HG03439 (cell line): ENCODE measurements around the gene TBR1.
A peak's percentile ranks its signal among the peaks of the same experiment; 100 is the strongest.

ENCODE experiments used
- ATAC-seq: cut with Tn5 transposase; IDR thresholded peaks from one replicate; pipeline ENCODE4 v1.9.1; 2021; ENCODE audit warnings: mild to moderate bottlenecking, moderate library complexity; ENCODE audit not compliant: unreplicated experiment

Gene TBR1

DNA sequence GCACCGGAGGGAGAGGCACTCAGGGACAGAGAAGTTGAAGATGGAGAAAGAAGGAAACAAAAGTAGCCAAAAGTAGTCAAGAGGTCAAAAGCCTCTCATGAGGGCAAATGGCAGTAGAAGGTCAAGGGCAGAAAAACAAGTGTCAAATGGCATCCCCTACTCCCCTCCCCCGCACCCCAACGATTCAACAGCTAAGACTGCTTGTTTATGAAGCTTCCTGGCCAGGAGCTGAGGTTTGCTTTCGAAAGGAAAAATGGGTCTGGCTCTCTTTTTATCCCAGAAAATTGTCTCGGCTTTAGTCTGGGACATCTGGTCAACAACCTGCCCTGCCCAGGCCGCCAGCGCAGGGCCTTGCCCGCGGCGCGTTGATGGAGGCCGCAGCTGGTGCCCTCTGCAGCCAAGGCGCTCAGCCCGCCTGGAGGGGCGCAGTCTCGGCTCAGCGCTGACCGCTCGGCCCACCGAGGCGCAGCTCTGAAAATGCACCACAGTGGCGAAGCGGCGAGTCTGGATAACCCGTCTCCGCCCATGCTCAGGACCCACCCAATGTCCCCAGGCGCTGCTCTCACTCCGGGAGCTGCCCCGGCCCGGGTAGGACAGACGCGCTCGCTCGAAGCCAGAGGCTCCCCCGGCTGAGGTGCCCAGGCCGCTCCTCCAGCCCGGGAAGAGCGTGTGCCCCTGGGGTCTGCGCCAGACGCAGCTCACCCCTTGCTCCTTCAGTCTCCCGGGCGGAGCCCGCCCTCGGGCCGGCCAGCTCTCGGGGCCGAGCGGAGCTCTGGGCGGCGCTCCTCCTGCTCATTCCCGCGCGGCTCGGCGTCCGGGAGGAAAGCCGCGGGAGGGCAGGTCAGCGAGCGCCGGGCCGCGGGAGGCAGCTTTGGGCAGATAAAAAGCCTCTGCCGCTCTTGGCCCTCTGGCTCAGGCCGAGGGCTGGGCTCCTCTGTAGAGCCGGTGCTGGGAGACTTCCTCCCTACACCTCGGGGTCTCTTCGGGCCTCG, 1.8 kb upstream of the TBR1 start:
- peak; percentile 39 for ATAC-seq

DNA sequence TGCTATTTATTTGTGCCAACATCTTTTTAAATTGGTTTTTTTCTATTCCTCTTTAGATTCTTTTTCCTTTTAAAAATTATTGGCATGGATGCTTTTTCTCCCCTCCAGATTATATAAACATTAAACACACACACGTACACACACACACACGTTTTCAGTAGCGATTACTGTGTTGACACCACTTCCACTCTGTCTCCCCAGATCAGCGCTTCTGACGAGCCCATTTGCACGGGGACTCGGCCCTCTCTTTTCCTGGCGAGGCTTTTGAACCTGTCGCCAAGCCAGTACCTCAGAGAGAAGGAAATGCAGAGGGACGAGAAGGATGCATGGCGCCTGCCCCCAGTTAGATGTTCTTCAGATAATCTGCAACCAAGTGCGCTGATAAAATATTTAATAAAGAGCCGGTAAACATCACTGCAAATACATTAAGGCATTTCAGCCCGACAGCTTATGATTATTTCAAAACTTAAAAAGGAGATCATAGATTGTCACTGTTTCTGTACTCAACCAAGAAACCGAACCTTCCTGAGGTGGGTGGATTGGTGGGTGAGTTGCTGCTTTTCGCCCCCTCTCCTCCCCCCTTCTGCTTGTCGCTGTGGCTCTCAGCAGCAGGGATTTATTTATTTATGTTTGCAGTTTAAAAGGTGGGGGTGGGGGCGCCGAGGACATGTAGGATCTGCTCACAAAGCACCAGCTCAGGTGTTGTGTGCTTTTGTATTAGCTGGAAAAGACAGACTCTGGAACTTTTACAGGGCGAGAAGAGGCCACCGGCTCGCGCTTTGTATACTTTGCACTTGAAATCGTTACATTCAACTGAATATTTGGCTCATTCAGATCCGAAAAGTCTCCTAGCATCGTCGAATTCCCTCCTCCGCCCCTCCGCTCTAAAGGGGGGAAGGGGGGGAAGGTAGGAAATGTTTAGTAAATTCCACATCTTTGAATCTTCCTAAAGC, 787 bp upstream of the TBR1 start:
- peak; percentile 27 for ATAC-seq

DNA sequence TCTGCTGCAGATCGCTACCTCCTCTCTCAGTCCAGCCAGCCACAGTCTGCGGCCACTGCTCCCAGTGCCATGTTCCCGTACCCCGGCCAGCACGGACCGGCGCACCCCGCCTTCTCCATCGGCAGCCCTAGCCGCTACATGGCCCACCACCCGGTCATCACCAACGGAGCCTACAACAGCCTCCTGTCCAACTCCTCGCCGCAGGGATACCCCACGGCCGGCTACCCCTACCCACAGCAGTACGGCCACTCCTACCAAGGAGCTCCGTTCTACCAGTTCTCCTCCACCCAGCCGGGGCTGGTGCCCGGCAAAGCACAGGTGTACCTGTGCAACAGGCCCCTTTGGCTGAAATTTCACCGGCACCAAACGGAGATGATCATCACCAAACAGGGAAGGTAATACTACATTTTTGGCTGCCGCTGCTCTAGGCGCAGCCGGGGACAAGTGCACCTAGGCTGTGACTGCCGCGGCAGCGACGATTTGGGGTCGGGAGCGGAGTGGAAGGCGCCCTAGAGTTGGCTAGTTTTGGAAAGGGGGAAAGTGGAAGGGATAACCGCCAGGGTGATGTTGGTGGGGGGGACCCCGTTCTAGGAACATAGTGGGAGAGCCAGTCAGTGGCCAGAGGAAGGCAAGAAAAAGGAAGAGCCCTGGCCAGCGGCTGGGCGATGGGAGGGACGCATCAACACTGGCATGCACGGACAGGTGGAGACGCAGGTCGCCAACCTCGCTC, 776 bp downstream of the TBR1 start:
- no peak for ATAC-seq

DNA sequence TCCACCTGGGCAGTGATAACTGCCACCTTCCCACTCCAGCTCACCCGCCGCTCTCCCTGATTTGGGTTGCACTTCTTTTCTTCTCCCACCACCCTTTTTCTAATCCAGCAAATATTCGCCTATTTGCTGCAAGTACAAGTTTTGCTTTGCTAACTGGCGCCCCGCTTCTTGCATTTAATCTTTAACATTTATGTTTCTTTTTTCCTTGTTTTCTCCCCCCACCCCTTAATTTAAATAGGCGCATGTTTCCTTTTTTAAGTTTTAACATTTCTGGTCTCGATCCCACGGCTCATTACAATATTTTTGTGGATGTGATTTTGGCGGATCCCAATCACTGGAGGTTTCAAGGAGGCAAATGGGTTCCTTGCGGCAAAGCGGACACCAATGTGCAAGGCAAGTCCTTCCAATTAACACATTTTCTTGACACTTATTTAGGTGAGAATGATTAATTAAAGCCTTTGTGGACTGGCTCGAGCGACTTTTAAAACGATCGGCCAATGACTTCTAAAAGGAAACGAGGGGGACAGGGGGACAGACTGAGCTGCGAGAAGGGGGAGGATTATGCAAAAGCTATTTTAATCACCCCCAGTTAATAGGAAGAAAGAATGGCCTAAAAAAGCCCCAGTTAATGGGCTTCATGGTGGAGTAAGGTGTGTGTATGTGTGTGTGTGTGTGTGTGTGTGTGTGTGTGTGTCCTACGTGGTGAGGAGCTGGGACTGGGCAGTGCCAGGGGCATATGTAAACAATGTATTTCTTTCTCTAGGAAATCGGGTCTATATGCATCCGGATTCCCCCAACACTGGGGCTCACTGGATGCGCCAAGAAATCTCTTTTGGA, 1.6 kb downstream of the TBR1 start:
- no peak for ATAC-seq

DNA sequence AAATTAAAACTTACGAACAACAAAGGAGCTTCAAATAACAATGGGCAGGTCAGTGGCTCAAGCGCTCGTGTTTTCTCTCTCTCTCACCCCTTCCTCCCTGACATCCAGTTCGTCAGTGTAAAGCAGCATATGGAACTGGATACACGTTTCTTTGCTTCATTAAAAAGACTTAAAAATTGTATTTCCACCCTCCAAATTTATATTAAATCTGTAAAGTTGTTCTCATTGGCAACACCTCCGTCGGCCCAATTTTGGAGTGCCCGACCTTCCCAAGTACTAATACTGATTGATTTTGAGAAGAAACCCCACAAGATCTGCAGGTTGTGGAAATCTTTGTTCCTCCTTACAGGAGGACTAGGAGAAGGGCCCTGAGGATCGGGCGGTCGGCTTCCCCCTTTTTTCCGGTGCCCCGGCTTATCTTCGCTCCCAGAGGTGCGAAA, 2.2 kb downstream of the TBR1 start:
- ATAC-seq: no peak

DNA sequence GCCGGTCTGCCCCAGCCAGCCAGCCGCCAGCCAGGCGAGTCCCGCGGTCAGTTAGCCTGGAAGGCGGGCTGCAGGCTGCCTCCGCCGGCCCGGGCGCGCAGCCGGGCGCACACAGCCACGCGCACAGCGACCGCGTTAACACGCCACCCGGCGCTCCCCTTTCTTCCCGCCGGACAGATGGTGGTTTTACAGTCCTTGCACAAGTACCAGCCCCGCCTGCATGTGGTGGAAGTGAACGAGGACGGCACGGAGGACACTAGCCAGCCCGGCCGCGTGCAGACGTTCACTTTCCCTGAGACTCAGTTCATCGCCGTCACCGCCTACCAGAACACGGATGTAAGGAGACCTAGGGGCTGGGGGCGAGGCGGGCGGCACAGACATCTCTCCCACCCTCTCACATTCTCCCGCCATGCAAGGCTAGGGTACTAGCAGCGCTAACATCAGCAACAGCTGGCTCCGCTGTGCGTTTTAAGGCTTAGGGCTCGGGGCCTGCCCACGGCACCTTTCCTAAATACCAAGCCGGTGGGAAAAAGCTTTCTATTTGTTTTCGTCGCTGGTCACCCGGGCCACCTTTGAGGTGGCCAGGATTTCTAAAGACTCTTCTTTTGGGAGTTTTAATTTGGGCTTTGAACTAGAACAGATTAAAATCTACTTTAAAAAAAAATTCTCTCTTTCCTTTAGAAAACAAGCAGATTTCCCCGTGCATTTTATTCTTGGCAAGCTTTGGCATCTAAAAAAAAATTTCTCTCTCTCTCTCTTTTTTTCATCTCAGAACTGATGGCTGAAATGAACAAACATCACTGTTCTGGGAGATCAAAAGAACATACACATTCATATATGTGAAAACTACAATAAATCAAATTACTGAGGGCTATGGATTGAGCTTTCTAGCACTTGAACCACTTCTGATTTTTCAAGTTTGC, 2.9 kb downstream of the TBR1 start:
- no peak for ATAC-seq

DNA sequence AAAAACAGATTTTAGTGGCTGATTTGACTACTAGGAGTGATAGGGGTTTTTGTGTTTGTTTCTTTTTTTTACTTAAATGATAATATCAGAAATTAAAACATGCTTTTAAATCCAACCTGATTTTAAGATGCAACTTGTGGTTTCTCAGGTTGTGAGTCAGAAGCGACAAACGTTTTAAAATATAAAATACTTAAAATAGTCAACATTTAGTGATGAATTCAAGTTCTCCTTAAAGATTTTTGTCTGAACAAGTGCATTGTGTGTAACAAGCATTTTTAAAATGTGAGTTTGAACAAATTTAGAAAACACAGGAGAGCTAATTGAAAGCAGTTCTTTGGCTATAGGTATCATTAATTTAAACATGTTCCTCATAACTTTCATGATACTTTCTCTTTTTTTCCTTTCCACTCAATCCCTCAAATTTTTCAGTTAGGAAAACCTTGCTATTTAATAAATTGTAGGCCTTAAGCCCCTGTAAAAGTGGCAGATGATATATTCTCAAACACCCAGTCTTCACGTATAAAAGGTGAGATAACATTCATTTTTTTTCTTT, 3.6 kb downstream of the TBR1 start:
- no peak for ATAC-seq

DNA sequence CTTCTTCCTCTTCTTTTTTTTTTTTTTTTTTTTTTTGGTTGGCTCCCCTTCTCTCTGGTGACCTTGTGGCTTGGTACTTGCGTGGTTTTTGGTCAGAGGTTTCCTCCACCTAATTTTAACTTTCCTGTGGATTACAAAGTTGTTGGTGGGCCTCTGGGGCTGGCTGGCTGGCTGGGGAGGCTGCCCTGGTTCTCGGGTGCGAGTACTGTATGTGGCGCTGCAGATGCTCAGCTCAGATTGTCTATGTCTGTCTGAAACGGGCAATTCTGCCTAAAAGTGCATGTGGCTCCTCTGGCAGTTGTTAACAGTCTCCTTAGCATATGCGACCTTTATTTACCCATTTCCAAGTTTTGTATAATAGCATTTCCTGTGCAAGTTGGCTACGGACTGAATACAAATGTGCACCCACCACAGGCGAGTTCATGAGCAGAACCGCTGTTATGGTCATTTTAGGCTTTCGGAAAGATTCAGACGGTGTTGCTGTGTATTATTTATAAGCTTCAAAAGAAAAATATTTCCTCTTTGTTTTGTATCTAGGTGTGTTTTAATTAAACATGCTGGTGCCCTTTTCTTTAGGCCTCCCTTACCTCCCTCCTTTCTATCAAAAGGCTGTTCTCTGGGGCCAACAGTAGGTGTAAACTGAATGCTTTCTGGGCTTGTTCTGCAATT, 4.4 kb downstream of the TBR1 start:
- ATAC-seq: no peak

DNA sequence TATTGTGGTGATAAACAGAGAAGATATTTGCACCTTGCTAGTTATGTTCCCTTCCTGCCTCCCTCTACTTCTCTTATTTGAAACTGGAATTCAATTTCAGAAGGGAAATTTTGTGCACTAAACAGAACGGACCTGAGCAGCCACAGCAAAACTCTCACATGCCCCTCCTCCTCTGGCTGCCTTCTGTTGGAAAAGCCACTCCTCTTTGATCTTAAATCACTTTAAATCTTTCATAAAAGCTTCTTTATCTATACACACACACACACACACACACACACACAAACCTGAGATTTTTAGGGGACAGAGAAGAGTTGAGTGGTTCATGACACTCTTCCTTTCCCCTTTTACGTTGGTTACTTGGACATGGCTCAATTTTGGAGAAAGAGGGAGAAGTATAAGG, 5.6 kb downstream of the TBR1 start:
- no peak for ATAC-seq

DNA sequence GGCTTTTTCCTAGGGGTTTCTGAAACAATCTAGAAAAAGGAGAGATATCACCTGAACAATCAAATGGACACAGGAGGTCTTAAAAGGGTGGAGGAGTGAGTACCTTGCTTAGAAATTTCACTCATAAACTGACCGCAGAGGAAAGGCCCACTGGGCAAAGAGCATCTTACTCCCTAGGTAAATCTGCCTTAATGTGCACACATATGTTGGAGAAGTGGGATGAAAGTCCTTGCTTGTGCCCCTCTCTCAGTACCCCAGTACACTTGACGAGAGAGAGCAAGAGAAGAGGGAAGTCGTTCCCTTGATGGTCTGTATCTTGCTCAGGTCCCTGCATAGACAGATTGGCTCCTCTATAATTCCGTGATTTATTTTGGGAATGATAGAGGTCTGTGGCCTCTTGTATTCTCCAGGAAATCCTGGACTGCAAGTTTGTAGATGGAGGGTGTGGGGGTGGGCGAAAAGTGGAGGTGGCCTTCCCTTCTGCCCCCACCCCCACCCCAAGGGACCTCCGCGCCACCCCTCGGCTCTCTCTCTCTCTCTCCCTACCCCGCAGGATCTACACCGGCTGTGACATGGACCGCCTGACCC, 6.8 kb downstream of the TBR1 start:
- ATAC-seq: no peak

DNA sequence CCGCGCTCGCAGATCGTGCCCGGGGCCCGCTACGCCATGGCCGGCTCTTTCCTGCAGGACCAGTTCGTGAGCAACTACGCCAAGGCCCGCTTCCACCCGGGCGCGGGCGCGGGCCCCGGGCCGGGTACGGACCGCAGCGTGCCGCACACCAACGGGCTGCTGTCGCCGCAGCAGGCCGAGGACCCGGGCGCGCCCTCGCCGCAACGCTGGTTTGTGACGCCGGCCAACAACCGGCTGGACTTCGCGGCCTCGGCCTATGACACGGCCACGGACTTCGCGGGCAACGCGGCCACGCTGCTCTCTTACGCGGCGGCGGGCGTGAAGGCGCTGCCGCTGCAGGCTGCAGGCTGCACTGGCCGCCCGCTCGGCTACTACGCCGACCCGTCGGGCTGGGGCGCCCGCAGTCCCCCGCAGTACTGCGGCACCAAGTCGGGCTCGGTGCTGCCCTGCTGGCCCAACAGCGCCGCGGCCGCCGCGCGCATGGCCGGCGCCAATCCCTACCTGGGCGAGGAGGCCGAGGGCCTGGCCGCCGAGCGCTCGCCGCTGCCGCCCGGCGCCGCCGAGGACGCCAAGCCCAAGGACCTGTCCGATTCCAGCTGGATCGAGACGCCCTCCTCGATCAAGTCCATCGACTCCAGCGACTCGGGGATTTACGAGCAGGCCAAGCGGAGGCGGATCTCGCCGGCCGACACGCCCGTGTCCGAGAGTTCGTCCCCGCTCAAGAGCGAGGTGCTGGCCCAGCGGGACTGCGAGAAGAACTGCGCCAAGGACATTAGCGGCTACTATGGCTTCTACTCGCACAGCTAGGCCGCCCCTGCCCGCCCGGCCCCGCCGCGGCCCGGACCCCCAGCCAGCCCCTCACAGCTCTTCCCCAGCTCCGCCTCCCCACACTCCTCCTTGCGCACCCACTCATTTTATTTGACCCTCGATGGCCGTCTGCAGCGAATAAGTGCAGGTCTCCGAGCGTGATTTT, 7.6 kb downstream of the TBR1 start:
- ATAC-seq: no peak

DNA sequence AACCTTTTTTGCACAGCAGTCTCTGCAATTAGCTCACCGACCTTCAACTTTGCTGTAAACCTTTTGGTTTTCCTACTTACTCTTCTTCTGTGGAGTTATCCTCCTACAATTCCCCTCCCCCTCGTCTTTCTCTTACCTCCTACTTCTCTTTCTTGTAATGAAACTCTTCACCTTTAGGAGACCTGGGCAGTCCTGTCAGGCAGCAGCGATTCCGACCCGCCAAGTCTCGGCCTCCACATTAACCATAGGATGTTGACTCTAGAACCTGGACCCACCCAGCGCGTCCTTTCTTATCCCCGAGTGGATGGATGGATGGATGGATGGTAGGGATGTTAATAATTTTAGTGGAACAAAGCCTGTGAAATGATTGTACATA, 8.3 kb downstream of the TBR1 start:
- no peak for ATAC-seq

DNA sequence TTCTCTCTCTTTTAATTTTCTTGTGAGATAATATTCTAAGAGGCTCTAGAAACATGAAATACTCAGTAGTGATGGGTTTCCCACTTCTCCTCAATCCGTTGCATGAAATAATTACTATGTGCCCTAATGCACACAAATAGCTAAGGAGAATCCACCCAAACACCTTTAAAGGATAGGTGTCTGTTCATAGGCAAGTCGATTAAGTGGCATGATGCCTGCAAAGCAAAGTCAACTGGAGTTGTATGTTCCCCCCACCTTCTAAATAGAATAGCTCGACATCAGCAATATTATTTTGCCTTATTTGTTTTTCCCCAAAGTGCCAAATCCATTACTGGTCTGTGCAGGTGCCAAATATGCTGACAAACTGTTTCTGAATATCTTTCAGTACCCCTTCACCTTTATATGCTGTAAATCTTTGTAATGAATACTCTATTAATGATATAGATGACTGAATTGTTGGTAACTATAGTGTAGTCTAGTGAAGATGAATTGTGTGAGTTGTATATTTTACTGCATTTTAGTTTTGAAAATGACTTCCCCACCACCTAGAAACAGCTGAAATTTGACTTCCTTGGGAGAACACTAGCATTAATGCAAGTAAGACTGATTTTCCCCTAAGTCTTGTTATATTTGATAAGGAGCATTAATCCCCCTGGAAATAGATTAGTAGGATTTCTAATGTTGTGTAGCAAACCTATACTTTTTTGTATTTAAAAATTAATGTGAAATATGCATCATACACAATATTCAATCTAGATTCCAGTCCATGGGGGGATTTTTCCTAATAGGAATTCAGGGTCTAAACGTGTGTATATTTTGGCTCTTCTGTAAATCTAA, 9.0 kb downstream of the TBR1 start:
- ATAC-seq: no peak

DNA sequence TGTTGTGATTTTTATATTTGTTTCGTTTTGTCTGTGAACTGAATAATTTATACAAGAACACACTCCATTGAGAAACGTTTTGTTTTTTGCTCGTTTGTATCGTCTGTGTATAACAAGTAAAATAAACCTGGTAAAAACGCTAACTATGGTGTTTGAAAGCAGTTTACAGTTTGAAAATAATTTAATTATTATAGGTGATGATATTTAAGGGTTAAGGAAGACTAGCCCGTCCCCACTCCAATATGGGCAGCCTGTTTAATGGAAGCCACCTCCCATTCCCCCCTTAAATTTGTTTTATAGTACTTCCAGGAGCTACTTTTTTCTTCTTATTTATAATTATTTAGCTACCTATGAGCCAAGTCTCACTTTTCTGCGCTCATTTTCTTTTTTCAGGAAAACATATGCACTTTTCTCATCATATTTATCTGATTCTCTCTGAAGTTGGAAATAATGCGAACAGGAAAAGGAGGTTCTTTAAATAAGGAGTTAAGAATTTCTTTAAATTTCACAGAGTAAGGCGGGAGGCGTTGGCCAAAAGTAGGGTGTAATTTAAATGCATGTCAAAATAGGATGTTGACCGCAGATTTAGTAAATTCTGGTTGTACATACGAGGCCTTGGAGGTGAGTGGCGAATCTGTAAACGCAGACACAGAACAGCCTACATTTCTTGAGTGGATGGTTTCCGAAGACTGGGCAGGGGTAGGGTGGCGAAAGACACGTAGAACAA, 9.8 kb downstream of the TBR1 start:
- ATAC-seq: no peak

DNA sequence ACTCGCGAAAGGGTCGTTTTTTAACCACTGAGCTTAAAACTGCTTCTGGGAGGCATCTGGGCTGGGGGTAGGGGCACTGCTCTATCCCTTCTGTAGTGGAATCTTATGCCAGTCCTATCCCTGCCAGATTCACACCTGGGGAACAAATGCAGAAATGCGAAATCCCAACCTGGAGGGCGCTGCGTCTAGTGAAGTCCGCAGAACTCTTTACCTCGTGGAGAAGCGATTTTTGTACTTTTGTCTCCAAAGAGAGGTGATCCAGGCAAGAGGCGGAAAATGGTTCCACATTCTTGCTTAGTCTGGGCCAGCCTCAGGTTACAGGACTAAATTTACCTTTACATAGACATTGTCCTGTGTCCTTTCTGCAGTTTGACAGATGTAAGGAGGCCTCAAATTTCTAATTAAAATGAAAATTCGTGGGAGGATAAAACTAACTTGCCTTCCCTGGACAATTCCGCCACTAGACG, 10.4 kb downstream of the TBR1 start:
- no peak for ATAC-seq
